HG02852 (cell line): Measurements from ENCODE around the gene IFT22.
"Not testable (repeated sequence)": the region's sequence is repeated elsewhere in the genome, so short reads cannot be mapped to it uniquely, and the experiment has no call there.

ENCODE experiments used
- ATAC-seq: cut with Tn5 transposase; IDR thresholded peaks from one replicate; pipeline ENCODE4 v1.9.1; 2021; ENCODE audit warnings: mild to moderate bottlenecking, moderate library complexity; ENCODE audit not compliant: unreplicated experiment

IFT22 gene

GRCh38 chr7:101319401-101319800, 2.2 kb downstream of the IFT22 start:
- ATAC-seq: no peak

- ATAC-seq: no peak
Measured at GRCh38 chr7:101315336-101315735, 6.3 kb downstream of the IFT22 start.

- no peak for ATAC-seq
Measured at GRCh38 chr7:101308245-101309085, 13.1 kb downstream of the IFT22 start.

- no peak for ATAC-seq
Measured at GRCh38 chr7:101306307-101306706, 15.3 kb downstream of the IFT22 start.

- no peak for ATAC-seq
Measured at GRCh38 chr7:101303102-101303701, 18.4 kb downstream of the IFT22 start.

GRCh38 chr7:101302641-101303101, 18.9 kb downstream of the IFT22 start:
- ATAC-seq: no peak

GRCh38 chr7:101300465-101301376, 20.9 kb downstream of the IFT22 start:
- no peak for ATAC-seq

- ATAC-seq: no peak
Measured at GRCh38 chr7:101299511-101300464, 21.8 kb downstream of the IFT22 start.

- no peak for ATAC-seq
Measured at GRCh38 chr7:101294832-101295121, 26.8 kb downstream of the IFT22 start.

- no peak for ATAC-seq
Measured at GRCh38 chr7:101294039-101294831, 27.4 kb downstream of the IFT22 start.

- not testable (repeated sequence) for ATAC-seq
Measured at GRCh38 chr7:101293069-101294021, 28.3 kb downstream of the IFT22 start.

GRCh38 chr7:101292566-101292965, 29.0 kb downstream of the IFT22 start:
- not testable (repeated sequence) for ATAC-seq

GRCh38 chr7:101290186-101291037, 31.2 kb downstream of the IFT22 start:
- not testable (repeated sequence) for ATAC-seq

- ATAC-seq: not testable (repeated sequence)
Measured at GRCh38 chr7:101289687-101290086, 31.9 kb downstream of the IFT22 start.

- no peak for ATAC-seq
Measured at GRCh38 chr7:101288439-101288838, 33.2 kb downstream of the IFT22 start.

- no peak for ATAC-seq
Measured at GRCh38 chr7:101287032-101287431, 34.6 kb downstream of the IFT22 start.

- ATAC-seq: not testable (repeated sequence)
Measured at GRCh38 chr7:101285880-101286279, 35.7 kb downstream of the IFT22 start.
